Suprapubic skin (tissue), 3 donors: ENCODE measurements around the gene FRMD3.

Source experiments
- CTCF ChIP-seq, 2 donors: fragments of 200-600 bp in 1 of 2; fragments of 450-650 bp in 1 of 2; sonication (generic) in 1 of 2; IDR thresholded peaks; one replicate each; pipeline ENCODE4 v1.5.1; 2016 to 2019; ENCODE audit warnings: antibody characterized with exemption in 2 of 2, mild to moderate bottlenecking in 1 of 2, moderate library complexity in 1 of 2
- POLR2A ChIP-seq, 2 donors: fragments of 450-650 bp; IDR thresholded peaks; one replicate each; pipeline ENCODE4 v1.6.1; 2017; ENCODE audit warnings: antibody characterized with exemption in 2 of 2, mild to moderate bottlenecking in 2 of 2, moderate library complexity in 2 of 2

DNA sequence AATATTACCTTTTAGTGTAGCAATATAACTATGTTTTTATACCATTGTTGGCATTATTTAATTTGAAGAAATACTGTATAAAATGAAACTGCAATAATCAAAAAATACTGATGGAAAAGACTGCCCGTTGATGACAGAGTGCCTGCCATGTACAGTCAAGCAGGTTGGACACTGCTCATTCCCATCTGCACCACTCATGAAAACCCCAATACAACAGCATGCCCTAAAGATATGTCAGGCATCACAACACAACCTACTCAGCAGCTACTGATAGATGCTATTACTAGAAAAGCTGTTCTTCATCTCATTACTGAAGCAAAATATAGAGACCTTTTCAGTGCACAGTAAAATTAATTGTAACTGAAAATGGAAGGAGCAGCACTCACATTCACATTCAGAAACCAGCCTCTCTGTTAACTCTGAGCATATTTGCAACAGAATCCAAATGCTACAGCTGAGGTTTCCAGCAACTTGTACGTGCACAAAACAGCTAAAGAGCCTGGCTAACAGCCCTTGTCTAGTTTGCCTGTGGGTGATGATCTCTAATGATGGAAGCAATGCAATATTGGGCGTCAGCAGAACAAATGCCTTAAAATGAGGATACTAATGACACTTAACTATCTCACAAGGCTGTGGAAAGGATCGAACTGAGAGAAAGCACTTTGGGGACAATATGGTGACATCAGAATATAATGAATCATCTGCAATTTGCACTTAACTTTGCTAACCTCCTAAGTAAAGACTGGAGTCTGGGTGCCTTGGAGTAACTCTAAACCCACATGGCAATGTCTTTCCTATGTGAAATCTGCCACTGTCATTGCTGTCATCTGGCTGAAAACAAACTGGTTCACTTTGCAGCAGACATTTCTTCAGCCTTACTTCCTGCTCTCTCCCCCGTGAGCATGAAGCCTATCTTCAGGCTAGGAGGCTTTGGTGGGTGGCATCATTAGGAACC, 280.0 kb downstream of the FRMD3 start:
- TF ChIP-seq CTCF (IDR thresholded peaks at IDR 0.05) (no peak), POLR2A (IDR thresholded peaks at IDR 0.05) (no peak)
